IMR-90 (cell line): ENCODE measurements around the gene ALS2. TPM values are rescaled to one million over a fixed set of nuclear protein-coding genes. Genes with fewer than 3 reads are reported as not detected.
A peak's percentile ranks its signal among the peaks of the same experiment; 100 is the strongest.

Experiments used
- ATAC-seq: fragments of 200-7000 bp; cut with Tn5 transposase; 2 replicates; pipeline ENCODE4 v1.9.1; 2020; ENCODE audit warnings: low read depth, mild to moderate bottlenecking, moderate library complexity
- BruUV-seq: library from RNA; stranded (reverse); fragments of 400-500 nt; replicated peaks from 2 replicates; lab custom pipeline; 2021; lab: Mats Ljungman, UMichigan
- CTCF ChIA-PET: fragments of 300-600 bp; formaldehyde crosslinking; extraction: SDS; loops from one replicate; lab custom pipeline; 2021; ENCODE audit warnings: antibody characterized with exemption; lab: Yijun Ruan, JAX
- POLR2A ChIA-PET: fragments of 300-600 bp; sonication (Branson Sonifier 250); formaldehyde crosslinking; loops from one replicate; lab custom pipeline; 2022; ENCODE audit warnings: antibody characterized with exemption; ENCODE audit not compliant: unreplicated experiment; lab: Charles Lee
- DNase-seq: peaks from one replicate; pipeline ENCODE4 v3.0.0; 2013
- H2AFZ ChIP-seq: replicated peaks from 2 replicates; pipeline ENCODE3; 2013; ENCODE audit warnings: low read length, mild to moderate bottlenecking; ENCODE audit not compliant: poor library complexity
- H2AK5ac ChIP-seq: 2 replicates; pipeline ENCODE4 v1.6.1; 2013; ENCODE audit warnings: low read depth, low read length, inconsistent platforms
- H2AK9ac ChIP-seq: replicated peaks from 2 replicates; pipeline ENCODE3; 2013; ENCODE audit warnings: mild to moderate bottlenecking, low read depth, low read length, moderate library complexity; ENCODE audit not compliant: poor library complexity
- H2BK120ac ChIP-seq: 2 replicates; pipeline ENCODE4 v1.6.1; 2013; ENCODE audit warnings: low read depth, low read length, inconsistent platforms
- H2BK15ac ChIP-seq: 3 replicates; pipeline ENCODE4 v1.6.1; 2013; ENCODE audit warnings: low read depth, low read length, inconsistent platforms
- H2BK20ac ChIP-seq: 2 replicates; pipeline ENCODE4 v1.6.1; 2013; ENCODE audit warnings: low read depth, mild to moderate bottlenecking, inconsistent platforms, low read length, moderate library complexity
- H2BK5ac ChIP-seq: 2 replicates; pipeline ENCODE4 v1.6.1; 2013; ENCODE audit warnings: mild to moderate bottlenecking, low read depth, low read length, inconsistent platforms; ENCODE audit not compliant: poor library complexity, severe bottlenecking
- H3K14ac ChIP-seq: replicated peaks from 2 replicates; pipeline ENCODE4 v1.6.1; 2013; ENCODE audit warnings: low read depth, low read length, inconsistent platforms
- H3K18ac ChIP-seq: 2 replicates; pipeline ENCODE4 v1.6.1; 2013; ENCODE audit warnings: low read depth, low read length, control low read depth
- H3K23ac ChIP-seq: 2 replicates; pipeline ENCODE4 v1.6.1; 2013; ENCODE audit warnings: low read depth, low read length, inconsistent platforms
- H3K27ac ChIP-seq: 2 replicates; pipeline ENCODE4 v1.5.1; 2013; ENCODE audit warnings: mild to moderate bottlenecking, control low read depth, low read length; ENCODE audit not compliant: insufficient read depth
- H3K27me3 ChIP-seq: 2 replicates; pipeline ENCODE4 v1.6.1; 2013; ENCODE audit warnings: low read length; ENCODE audit not compliant: control insufficient read depth, insufficient read depth
- H3K36me3 ChIP-seq: 2 replicates; pipeline ENCODE4 v1.6.1; 2013; ENCODE audit warnings: low read length, mixed read lengths; ENCODE audit not compliant: control insufficient read depth, insufficient read depth
- H3K4ac ChIP-seq: 2 replicates; pipeline ENCODE4 v1.6.1; 2013; ENCODE audit warnings: low read depth, low read length, inconsistent platforms
- H3K4me1 ChIP-seq: 2 replicates; pipeline ENCODE4 v1.6.1; 2013; ENCODE audit warnings: low read length, mixed read lengths; ENCODE audit not compliant: control insufficient read depth, insufficient read depth
- H3K4me2 ChIP-seq: 2 replicates; pipeline ENCODE4 v1.6.1; 2013; ENCODE audit warnings: low read depth, mild to moderate bottlenecking, control low read depth, low read length, moderate library complexity
- H3K4me3 ChIP-seq: 2 replicates; pipeline ENCODE4 v1.5.1; 2013; ENCODE audit warnings: low read depth, mild to moderate bottlenecking, control low read depth, low read length, moderate library complexity; ENCODE audit not compliant: insufficient read depth
- H3K56ac ChIP-seq: 2 replicates; pipeline ENCODE4 v1.6.1; 2013; ENCODE audit warnings: low read length, inconsistent platforms; ENCODE audit not compliant: insufficient read depth; ENCODE audit errors: extremely low read depth
- H3K79me1 ChIP-seq, 2 experiments: 2 replicates each; pipeline ENCODE4 v1.6.1; 2013; ENCODE audit warnings: low read length in 2 of 2, inconsistent platforms in 1 of 2, low read depth in 1 of 2
- H3K9ac ChIP-seq: 2 replicates; pipeline ENCODE4 v1.6.1; 2013; ENCODE audit warnings: low read depth, low read length, control low read depth
- H3K9me1 ChIP-seq: 2 replicates; pipeline ENCODE4 v1.6.1; 2013; ENCODE audit warnings: low read length, inconsistent platforms; ENCODE audit not compliant: insufficient read depth
- H3K9me3 ChIP-seq: 2 replicates; pipeline ENCODE4 v1.6.1; 2013; ENCODE audit warnings: low read length; ENCODE audit not compliant: control insufficient read depth, insufficient read depth
- H4K20me1 ChIP-seq: 2 replicates; pipeline ENCODE4 v1.6.1; 2013; ENCODE audit warnings: low read length, inconsistent platforms; ENCODE audit not compliant: insufficient read depth
- H4K5ac ChIP-seq: 2 replicates; pipeline ENCODE4 v1.6.1; 2013; ENCODE audit warnings: mild to moderate bottlenecking, low read depth, low read length, control low read depth
- H4K8ac ChIP-seq, 2 experiments: 2 replicates each; pipeline ENCODE4 v1.6.1; 2013; ENCODE audit warnings: low read depth in 2 of 2, low read length in 2 of 2, control low read depth in 1 of 2, inconsistent platforms in 1 of 2
- H4K91ac ChIP-seq: 2 replicates; pipeline ENCODE4 v1.6.1; 2013; ENCODE audit warnings: low read depth, low read length, inconsistent platforms; ENCODE audit not compliant: insufficient read depth
- CEBPB ChIP-seq: IDR thresholded peaks from 2 replicates; pipeline ENCODE4 v1.6.1; 2012; ENCODE audit warnings: low read depth, low read length, improper control_type of control experiment
- MAZ ChIP-seq: IDR thresholded peaks from 2 replicates; pipeline ENCODE4 v1.6.1; 2012; ENCODE audit warnings: low read depth, mild to moderate bottlenecking, low read length, improper control_type of control experiment, moderate library complexity, borderline replicate concordance
- WGBS, 2 experiments: methylation state at CpG; one replicate each; pipeline versions ENCODE4 v1.1.5 to v1.1.7; 2013; ENCODE audit warnings: missing lambda C conversion rate in 2 of 2; ENCODE audit not compliant: insufficient read length in 1 of 2; ENCODE audit errors: extremely low coverage in 2 of 2; 5-methylcytosine and 5-hydroxymethylcytosine counted together
- dilution Hi-C: fragments of 300-500 bp; cut with HindIII; formaldehyde crosslinking; loops from one replicate; pipeline ENCODE4 v1.14.3; 2018; ENCODE audit warnings: low sequenced_read_pairs; ENCODE audit not compliant: unreplicated experiment
- in situ Hi-C: fragments of 300-500 bp; cut with MboI; formaldehyde crosslinking; loops from 3 replicates; pipeline ENCODE4 v1.14.3; 2019; ENCODE audit warnings: low sequenced_read_pairs, inconsistent platforms, mixed read lengths
- intact Hi-C: fragments of 100-400 bp; cut with micrococcal nuclease; formaldehyde crosslinking; loops from 2 replicates; pipeline ENCODE4 v1.10.0; 2022
- polyA plus RNA-seq, 3 experiments: library from polyadenylated mRNA; depleted of rRNA; stranded (reverse); fragments of >200 nt; gene quantifications; 2 replicates each; pipeline ENCODE4 v1.2.3, GENCODE V29; 2012; ENCODE audit warnings: low replicate concordance in 1 of 3
- total RNA-seq: library from RNA; depleted of rRNA; stranded (reverse); fragments of >200 nt; gene quantifications from 2 replicates; pipeline ENCODE4 v1.2.3, GENCODE V29; 2012
- TF ChIP-seq, protein P1 (sequence below): fragments of 150-350 bp; IDR thresholded peaks from 2 replicates; pipeline ENCODE4 v1.6.1; 2017; ENCODE audit warnings: mild to moderate bottlenecking, antibody characterized with exemption, low read length, low read depth

Gene ALS2
- total and polyA plus RNA-seq, 2 of the 4 experiments (the other 2 are of a cell fraction), result 14.4 to 42.3 TPM

GRCh38 chr2:201759567-201759966 is 21.2 kb downstream of the ALS2 start:
- Histone ChIP-seq H3K23ac (no peak overlapping the region), H3K79me1 (peaks cover 8 to 22% of the 10 kb centered on the region in 2 experiments; a peak in 3 of 4 replicates), H3K56ac (no peak overlapping the region), H2AK5ac (no peak overlapping the region), H3K36me3 (peaks cover 23% of the 10 kb centered on the region), H2BK15ac (no peak overlapping the region), H2AFZ (no peak overlapping the region), H2BK120ac (no peak overlapping the region), H4K20me1 (no peaks in the 10 kb centered on the region), H3K14ac (no peak overlapping the region), H3K4me2 (no peak overlapping the region), H2BK5ac (no peak overlapping the region), H3K4me3 (no peak overlapping the region), H4K5ac (no peak overlapping the region), H4K8ac (no peak overlapping the region), H2BK20ac (no peak overlapping the region), H3K9ac (no peak overlapping the region), H2AK9ac (no peak overlapping the region), H3K27me3 (no peaks in the 10 kb centered on the region), H3K4ac (no peak overlapping the region), H3K9me1 (peaks cover 15% of the 10 kb centered on the region), H3K4me1 (peaks cover 4% of the 10 kb centered on the region; the same call in 1 of the 2 replicates), H3K9me3 (no peaks in the 10 kb centered on the region), H3K18ac (no peak overlapping the region), H3K27ac (no peak overlapping the region), H4K91ac (no peak overlapping the region)
- TF ChIP-seq CEBPB (0 out of 2 replicates have a peak, but pooled peaks have one; percentile 18), MAZ (no peak)
- TF ChIP-seq, protein P1, sequence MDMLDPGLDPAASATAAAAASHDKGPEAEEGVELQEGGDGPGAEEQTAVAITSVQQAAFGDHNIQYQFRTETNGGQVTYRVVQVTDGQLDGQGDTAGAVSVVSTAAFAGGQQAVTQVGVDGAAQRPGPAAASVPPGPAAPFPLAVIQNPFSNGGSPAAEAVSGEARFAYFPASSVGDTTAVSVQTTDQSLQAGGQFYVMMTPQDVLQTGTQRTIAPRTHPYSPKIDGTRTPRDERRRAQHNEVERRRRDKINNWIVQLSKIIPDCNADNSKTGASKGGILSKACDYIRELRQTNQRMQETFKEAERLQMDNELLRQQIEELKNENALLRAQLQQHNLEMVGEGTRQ, result no peak
- BruUV-seq, result no TSS peak
- in situ Hi-C loops, result no loop called here
- CTCF ChIA-PET, result no interaction called here
- intact Hi-C loops, result no loop called here
- DNase-seq (no peak), ATAC-seq (no peak)
- dilution Hi-C loops, result no loop called here
- POLR2A ChIA-PET, result no interaction called here
- no CpG with 5 or more reads among the region's 1 CpG for WGBS, 2 experiments
